ENCODE results near the gene KLHL13.
"Not testable (repeated sequence)": the region's sequence is repeated elsewhere in the genome, so short reads cannot be mapped to it uniquely, and the experiment has no call there.

The KLHL13 gene

DNA sequence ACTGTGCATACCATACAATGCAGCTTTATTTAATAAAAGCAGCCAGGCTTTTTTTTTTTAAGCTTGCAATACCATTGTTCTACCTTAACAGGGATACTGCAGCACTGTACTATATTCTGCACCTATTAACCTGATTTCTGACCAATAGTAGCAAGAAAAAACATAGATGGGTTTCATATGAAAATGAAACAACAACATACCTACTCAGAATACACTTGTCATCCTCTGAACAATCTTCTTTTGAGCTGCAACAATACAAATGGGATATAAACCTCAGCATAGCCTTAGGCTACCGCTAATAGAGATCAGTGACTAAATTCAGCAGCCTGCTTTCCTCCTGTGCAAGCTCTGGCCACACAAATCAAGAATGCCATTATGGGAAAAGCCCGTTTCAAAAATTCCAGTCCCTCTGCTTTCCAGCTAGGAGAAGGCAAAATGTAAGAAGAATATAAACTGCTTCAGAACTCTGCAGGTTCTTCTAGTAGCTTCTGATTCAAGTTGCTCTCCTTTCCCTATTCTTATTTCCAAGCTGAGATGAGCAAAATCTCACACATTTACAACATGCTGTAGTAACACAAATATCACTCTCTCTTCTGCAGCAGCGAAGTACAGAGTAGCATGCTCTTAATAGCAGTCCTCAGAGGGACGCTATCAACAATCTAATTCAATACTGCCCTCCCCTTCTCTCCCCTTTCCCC, 143.4 kb downstream of the KLHL13 start:
- Histone ChIP-seq H3K9ac (no peak overlapping the region), H3K4me3 (no peak overlapping the region)

DNA sequence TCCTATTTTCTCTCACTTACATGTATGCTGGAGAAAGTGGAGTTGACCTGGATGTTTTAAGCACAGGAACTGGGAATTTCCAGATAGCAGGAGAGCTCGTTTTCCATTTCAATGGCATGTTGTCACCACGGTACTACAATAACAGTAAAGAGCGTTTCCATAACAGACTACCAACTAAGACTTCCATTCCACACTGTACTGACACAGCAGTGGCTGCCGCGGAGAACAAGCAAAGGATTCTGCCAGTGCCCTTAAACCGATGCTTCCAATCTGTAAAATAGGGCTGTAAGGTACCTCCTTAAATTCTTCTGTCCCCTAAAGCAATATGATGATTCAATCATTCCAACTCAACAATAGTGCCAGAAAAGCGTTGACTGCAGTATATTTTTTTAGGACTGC, 143.9 kb downstream of the KLHL13 start:
- H3K9me3 ChIP-seq, result no peaks in the 10 kb centered on the region
- no peak overlapping the region for H3K9ac ChIP-seq
- no peak for TF ChIP-seq Cebpa-rat (IDR thresholded peaks at IDR 0.05)
- no peak overlapping the region for H3K27ac ChIP-seq
- H3K4me3 ChIP-seq, result no peak overlapping the region
- H3K4me1 ChIP-seq, result no peaks in the 10 kb centered on the region
- H3K27me3 ChIP-seq, result no peaks in the 10 kb centered on the region
- H3K4me2 ChIP-seq, result no peak overlapping the region
- H4K20me1 ChIP-seq, result no peaks in the 10 kb centered on the region
- H3K36me3 ChIP-seq, result no peaks in the 10 kb centered on the region

More for the DNA sequence above, 143.4 kb downstream of the KLHL13 start:
- Histone ChIP-seq H3K27ac (no peak overlapping the region), H3K4me1 (no peaks in the 10 kb centered on the region), H3K27me3 (no peaks in the 10 kb centered on the region), H4K20me1 (no peaks in the 10 kb centered on the region), H3K4me2 (no peak overlapping the region), H3K9me3 (no peaks in the 10 kb centered on the region), H3K36me3 (no peaks in the 10 kb centered on the region)
- no peak for TF ChIP-seq Cebpa-rat (IDR thresholded peaks at IDR 0.05)

DNA sequence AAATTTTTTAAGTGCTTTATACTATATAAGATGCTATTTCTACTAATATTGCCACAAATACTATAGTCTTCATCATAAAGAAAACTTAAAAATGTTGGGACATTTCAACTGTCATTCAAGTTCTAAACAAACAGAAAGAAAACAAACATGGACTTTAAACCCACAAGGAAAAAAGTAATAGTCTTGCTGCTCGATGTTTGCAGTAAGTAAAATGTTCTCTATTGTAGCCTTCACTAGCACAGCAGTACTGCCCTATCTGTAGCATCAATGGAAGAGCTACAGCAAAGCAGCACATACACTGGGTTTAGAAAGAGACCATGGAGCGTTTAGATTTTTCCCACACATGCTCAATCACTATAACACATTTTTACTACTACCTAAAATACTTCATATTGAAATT, 146.8 kb downstream of the KLHL13 start:
- H3K36me3 ChIP-seq, result no peaks in the 10 kb centered on the region
- H3K9me3 ChIP-seq, result no peaks in the 10 kb centered on the region
- H3K4me2 ChIP-seq, result no peak overlapping the region
- no peak overlapping the region for H3K27ac ChIP-seq
- H3K4me3 ChIP-seq, result no peak overlapping the region
- H3K27me3 ChIP-seq, result no peaks in the 10 kb centered on the region
- no peaks in the 10 kb centered on the region for H4K20me1 ChIP-seq
- no peaks in the 10 kb centered on the region for H3K4me1 ChIP-seq
- TF ChIP-seq Cebpa-rat (IDR thresholded peaks at IDR 0.05), result no peak
- H3K9ac ChIP-seq, result no peak overlapping the region

DNA sequence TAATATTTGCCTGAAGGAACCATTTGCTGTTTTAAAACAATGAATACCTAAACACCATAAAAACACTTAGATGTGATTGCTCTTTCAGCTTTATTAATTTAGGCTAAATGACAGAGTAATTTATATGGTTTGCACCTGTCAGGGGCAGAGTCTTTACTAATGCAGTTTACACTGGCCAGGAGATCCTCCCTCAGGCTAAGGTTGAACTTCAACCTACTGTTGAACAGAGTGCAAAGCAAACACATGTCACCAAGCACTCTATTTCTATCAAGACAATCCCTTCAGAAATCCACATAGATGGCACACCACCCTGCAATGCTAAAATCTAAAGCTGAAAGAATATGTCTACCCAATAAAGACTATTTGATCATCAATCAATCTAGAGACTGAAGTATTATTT, 147.3 kb downstream of the KLHL13 start:
- no peak for TF ChIP-seq Cebpa-rat (IDR thresholded peaks at IDR 0.05)
- Histone ChIP-seq H3K27ac (no peak overlapping the region), H3K4me2 (no peak overlapping the region), H3K9ac (no peak overlapping the region), H3K27me3 (no peaks in the 10 kb centered on the region), H3K9me3 (no peaks in the 10 kb centered on the region), H4K20me1 (no peaks in the 10 kb centered on the region), H3K4me1 (no peaks in the 10 kb centered on the region), H3K4me3 (no peak overlapping the region), H3K36me3 (no peaks in the 10 kb centered on the region)

DNA sequence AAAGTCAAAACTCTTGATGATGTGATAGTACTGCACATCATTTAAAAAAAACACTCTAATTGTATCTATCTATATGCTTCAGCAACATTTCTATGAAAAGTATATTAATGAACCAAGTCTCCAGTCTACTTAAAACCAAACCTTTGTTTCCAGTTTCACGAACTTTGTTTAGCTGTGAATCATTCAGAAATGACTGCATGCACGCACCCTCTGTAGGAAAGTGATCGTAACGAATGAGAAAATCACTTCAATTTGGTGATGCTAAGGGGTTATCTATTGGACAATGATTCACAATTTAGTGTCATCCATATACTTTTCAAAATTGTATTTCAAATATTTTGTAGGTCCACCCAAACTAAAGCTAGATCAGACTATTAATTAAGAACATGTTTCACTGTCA, 157.6 kb downstream of the KLHL13 start:
- no peaks in the 10 kb centered on the region for H3K4me1 ChIP-seq
- no peak overlapping the region for H3K4me2 ChIP-seq
- H3K27me3 ChIP-seq, result no peaks in the 10 kb centered on the region
- TF ChIP-seq Cebpa-rat (IDR thresholded peaks at IDR 0.05), result no peak
- H3K4me3 ChIP-seq, result no peak overlapping the region
- H3K27ac ChIP-seq, result no peak overlapping the region
- no peaks in the 10 kb centered on the region for H4K20me1 ChIP-seq
- H3K9me3 ChIP-seq, result no peaks in the 10 kb centered on the region
- no peak overlapping the region for H3K9ac ChIP-seq
- H3K36me3 ChIP-seq, result no peaks in the 10 kb centered on the region

DNA sequence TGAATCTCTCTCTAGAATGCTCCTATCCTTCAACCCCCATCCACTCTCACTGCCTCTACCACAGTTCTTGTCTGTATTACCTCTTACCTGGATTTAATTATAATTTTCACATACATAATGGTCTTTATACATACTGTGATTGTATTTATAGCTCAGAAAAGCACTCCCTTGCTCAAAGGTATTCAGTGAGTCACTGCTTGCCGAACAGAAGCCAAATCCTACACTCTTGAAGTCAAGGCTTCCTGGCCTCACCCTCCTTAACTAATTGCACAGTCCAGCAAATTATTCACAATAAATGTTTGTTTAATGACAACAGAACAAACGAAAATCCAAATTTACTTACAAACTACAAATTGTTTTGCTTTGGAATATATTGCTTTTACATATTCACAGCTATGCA, 159.5 kb downstream of the KLHL13 start:
- Histone ChIP-seq H3K36me3 (no peaks in the 10 kb centered on the region), H3K4me2 (no peak overlapping the region), H3K27ac (no peak overlapping the region), H3K9me3 (no peaks in the 10 kb centered on the region), H4K20me1 (no peaks in the 10 kb centered on the region), H3K4me1 (no peaks in the 10 kb centered on the region), H3K4me3 (no peak overlapping the region), H3K9ac (no peak overlapping the region), H3K27me3 (no peaks in the 10 kb centered on the region)
- TF ChIP-seq Cebpa-rat (IDR thresholded peaks at IDR 0.05), result no peak

DNA sequence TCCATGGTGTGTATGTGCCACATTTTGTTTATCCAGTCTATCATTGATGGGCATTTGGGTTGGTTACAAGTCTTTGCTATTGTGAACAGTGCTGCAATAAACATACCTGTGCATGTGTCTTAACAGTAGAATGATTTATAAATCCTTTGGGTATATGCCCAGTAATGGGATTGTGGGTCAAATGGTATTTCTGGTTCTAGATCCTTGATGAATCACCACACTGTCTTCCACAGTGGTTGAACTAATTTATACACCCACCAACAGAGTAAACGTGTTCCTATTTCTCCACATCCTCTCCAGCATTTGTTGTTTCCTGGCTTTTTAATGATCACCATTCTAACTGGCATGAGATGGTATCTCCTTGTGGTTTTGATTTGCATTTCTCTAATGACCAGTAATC, 177.3 kb downstream of the KLHL13 start:
- not testable (repeated sequence) for H3K4me1 ChIP-seq, H3K36me3 ChIP-seq, H3K4me3 ChIP-seq, H4K20me1 ChIP-seq, H3K27me3 ChIP-seq, H3K4me2 ChIP-seq, H3K9me3 ChIP-seq, H3K9ac ChIP-seq, H3K27ac ChIP-seq

DNA sequence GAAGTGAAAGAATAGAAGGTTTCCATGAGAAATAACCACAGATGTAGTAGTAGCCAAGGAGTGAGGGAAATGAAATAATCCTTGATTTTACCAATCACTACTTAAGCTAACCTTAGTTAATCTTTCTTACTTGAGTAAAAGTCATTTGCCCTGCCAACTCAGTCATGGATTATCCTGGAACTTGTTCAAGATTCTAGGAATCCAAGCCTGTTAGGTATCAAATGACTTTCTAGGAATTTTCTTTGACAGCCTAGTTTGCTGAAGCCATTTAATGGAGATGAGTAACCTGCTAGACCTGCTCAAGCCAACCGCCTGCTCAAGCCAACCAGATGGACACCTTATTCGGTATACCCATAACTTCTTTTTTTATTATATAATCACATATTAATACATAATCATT, 180.5 kb downstream of the KLHL13 start:
- no peaks in the 10 kb centered on the region for H3K27me3 ChIP-seq
- H3K4me1 ChIP-seq, result no peaks in the 10 kb centered on the region
- no peaks in the 10 kb centered on the region for H4K20me1 ChIP-seq
- no peak for TF ChIP-seq Cebpa-rat (IDR thresholded peaks at IDR 0.05)
- no peaks in the 10 kb centered on the region for H3K9me3 ChIP-seq
- no peak overlapping the region for H3K4me2 ChIP-seq
- H3K36me3 ChIP-seq, result no peaks in the 10 kb centered on the region
- H3K4me3 ChIP-seq, result no peak overlapping the region
- H3K27ac ChIP-seq, result no peak overlapping the region
- H3K9ac ChIP-seq, result no peak overlapping the region

DNA sequence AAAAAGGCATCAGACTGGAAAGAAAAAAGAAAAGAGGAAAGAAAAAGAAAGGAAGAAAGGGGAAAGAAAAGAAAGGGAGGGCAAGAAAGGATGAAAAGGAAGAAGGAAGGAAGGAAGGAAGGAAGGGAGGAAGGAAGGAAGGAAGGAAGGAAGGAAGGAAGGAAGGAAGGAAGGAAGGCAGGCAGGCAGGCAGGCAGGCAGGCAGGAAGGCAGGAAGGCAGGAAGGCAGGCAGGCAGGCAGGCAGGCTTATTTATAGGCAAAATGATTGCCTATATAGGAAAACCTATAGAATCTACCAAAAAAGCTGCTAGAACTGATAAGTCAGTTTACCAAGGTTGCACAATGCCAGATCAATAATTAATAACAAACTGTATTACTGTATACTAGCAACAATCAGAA, 186.5 kb downstream of the KLHL13 start:
- H3K27me3 ChIP-seq, H4K20me1 ChIP-seq, H3K9ac ChIP-seq, H3K36me3 ChIP-seq, H3K4me2 ChIP-seq, H3K4me1 ChIP-seq, H3K27ac ChIP-seq, H3K9me3 ChIP-seq, H3K4me3 ChIP-seq: not testable (repeated sequence)

DNA sequence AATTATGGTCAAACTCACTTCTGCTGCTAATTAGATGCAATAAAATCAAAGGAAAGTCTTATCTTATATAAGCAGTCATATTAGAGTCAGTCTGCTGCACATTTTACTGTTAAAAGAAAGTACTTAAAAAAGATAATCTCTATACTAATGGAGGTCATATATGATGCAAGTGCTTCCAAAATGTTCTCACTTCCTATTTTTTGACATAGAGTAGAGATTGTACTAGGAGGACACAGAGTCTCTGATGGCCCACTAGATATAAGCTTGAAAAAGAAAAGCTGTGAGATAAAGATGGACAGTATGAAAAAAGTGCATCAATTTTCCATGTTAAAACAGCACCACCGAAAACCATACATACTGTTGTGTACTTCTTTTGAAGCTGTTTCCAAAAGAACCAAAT, 196.9 kb downstream of the KLHL13 start:
- H3K9me3 ChIP-seq, result no peaks in the 10 kb centered on the region
- H3K27ac ChIP-seq, result no peak overlapping the region
- no peak for TF ChIP-seq Cebpa-rat (IDR thresholded peaks at IDR 0.05)
- no peak overlapping the region for H3K4me2 ChIP-seq
- H3K4me1 ChIP-seq, result no peaks in the 10 kb centered on the region
- H3K9ac ChIP-seq, result no peak overlapping the region
- H3K36me3 ChIP-seq, result no peaks in the 10 kb centered on the region
- no peaks in the 10 kb centered on the region for H3K27me3 ChIP-seq
- no peaks in the 10 kb centered on the region for H4K20me1 ChIP-seq
- H3K4me3 ChIP-seq, result no peak overlapping the region

DNA sequence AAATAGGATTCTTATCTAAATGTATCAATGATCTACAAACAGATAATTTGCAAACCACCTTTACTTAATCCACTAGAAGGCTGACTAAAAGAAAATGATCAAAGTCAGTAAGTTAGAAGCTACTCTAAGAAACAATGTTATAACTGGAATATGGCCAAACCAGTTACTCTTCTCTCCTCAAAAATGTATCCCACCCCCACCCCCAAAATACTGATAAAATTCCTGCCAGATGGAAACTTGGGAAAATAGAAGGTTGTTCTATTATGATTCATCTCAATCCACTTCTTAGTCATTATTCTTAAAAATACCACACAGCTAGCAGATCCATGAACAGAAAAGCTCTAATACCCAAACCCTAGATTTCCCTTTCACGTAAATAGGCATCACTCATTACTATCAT, 206.4 kb downstream of the KLHL13 start:
- no peak for TF ChIP-seq Cebpa-rat (IDR thresholded peaks at IDR 0.05)
- Histone ChIP-seq H4K20me1 (no peaks in the 10 kb centered on the region), H3K36me3 (no peaks in the 10 kb centered on the region), H3K4me1 (no peaks in the 10 kb centered on the region), H3K4me3 (no peak overlapping the region), H3K4me2 (no peak overlapping the region), H3K9ac (no peak overlapping the region), H3K27ac (no peak overlapping the region), H3K9me3 (no peaks in the 10 kb centered on the region), H3K27me3 (no peaks in the 10 kb centered on the region)
